Naive thymus-derived CD4-positive, alpha-beta T cell (primary cell): ENCODE measurements around the gene HNRNPL. TPM values are rescaled to one million over a fixed set of nuclear protein-coding genes. Genes with fewer than 3 reads are reported as not detected.

ENCODE experiments used
- ATAC-seq: fragments of 150-1000 bp; cut with Tn5 transposase; 2 replicates; pipeline ENCODE4 v1.10.0; 2021; ENCODE audit warnings: mild to moderate bottlenecking, moderate library complexity
- CTCF ChIA-PET: fragments of 350-600 bp; sonication (Branson Sonifier 250); formaldehyde crosslinking; loops from one replicate; lab custom pipeline; 2021; ENCODE audit warnings: antibody characterized with exemption; lab: Charles Lee
- POLR2A ChIA-PET: fragments of 350-600 bp; sonication (Branson Sonifier 250); formaldehyde crosslinking; loops from one replicate; lab custom pipeline; 2021; ENCODE audit warnings: antibody characterized with exemption, inconsistent platforms; lab: Charles Lee
- DNase-seq, 9 donors: peaks; one replicate each; pipeline versions ENCODE4 v3.0.0 to v3.0.0-alpha.2; 2020 to 2022; ENCODE audit warnings: mixed read lengths in 1 of 9
- H3K27ac ChIP-seq: one replicate; pipeline ENCODE4 v1.7.0; 2013; ENCODE audit warnings: mild to moderate bottlenecking, low read depth, low read length, moderate library complexity
- H3K27me3 ChIP-seq, 2 donors: one replicate each; pipeline ENCODE4 v1.7.0; 2013; ENCODE audit warnings: low read length in 2 of 2, mild to moderate bottlenecking in 2 of 2, moderate library complexity in 2 of 2; ENCODE audit not compliant: control insufficient read depth in 2 of 2, insufficient read depth in 2 of 2
- H3K36me3 ChIP-seq, 3 experiments: 1 replicate in 2 of 3; 2 replicates in 1 of 3; pipeline ENCODE4 v1.7.0; 2013; ENCODE audit warnings: low read length in 3 of 3, mild to moderate bottlenecking in 3 of 3, moderate library complexity in 1 of 3; ENCODE audit not compliant: insufficient read depth in 3 of 3, control insufficient read depth in 2 of 3
- H3K4me1 ChIP-seq, 2 donors: one replicate each; pipeline ENCODE4 v1.7.0; 2013; ENCODE audit warnings: low read length in 2 of 2, mild to moderate bottlenecking in 2 of 2, moderate library complexity in 1 of 2; ENCODE audit not compliant: control insufficient read depth in 2 of 2, insufficient read depth in 2 of 2
- H3K4me3 ChIP-seq: 2 replicates; pipeline ENCODE4 v1.7.0; 2013; ENCODE audit warnings: mild to moderate bottlenecking, low read length
- H3K9me3 ChIP-seq, 3 experiments: 1 replicate in 2 of 3; 2 replicates in 1 of 3; pipeline ENCODE4 v1.7.0; 2013; ENCODE audit warnings: low read length in 3 of 3; ENCODE audit not compliant: control insufficient read depth in 2 of 3
- H3K27ac Mint-ChIP-seq, 9 donors: one replicate each; pipeline ENCODE4 v1.8.0; 2020 to 2022; ENCODE audit warnings: mixed read lengths in 9 of 9, mild to moderate bottlenecking in 8 of 9, moderate library complexity in 5 of 9, inconsistent platforms in 2 of 9
- H3K27me3 Mint-ChIP-seq, 5 donors: one replicate each; pipeline ENCODE4 v1.8.0; 2021 to 2022; ENCODE audit warnings: mixed read lengths in 5 of 5, mild to moderate bottlenecking in 1 of 5
- H3K36me3 Mint-ChIP-seq, 5 donors: one replicate each; pipeline ENCODE4 v1.8.0; 2020 to 2022; ENCODE audit warnings: mixed read lengths in 5 of 5, mild to moderate bottlenecking in 3 of 5, inconsistent platforms in 1 of 5
- H3K4me1 Mint-ChIP-seq, 7 donors: one replicate each; pipeline ENCODE4 v1.8.0; 2020 to 2022; ENCODE audit warnings: mixed read lengths in 7 of 7, mild to moderate bottlenecking in 3 of 7, inconsistent platforms in 1 of 7
- H3K4me3 Mint-ChIP-seq, 10 donors: one replicate each; pipeline ENCODE4 v1.8.0; 2020 to 2022; ENCODE audit warnings: mild to moderate bottlenecking in 10 of 10, mixed read lengths in 10 of 10, moderate library complexity in 6 of 10, inconsistent platforms in 2 of 10
- H3K9me3 Mint-ChIP-seq, 11 donors: one replicate each; pipeline ENCODE4 v1.8.0; 2020 to 2022; ENCODE audit warnings: mixed read lengths in 11 of 11, mild to moderate bottlenecking in 4 of 11, inconsistent platforms in 1 of 11, moderate library complexity in 1 of 11
- intact Hi-C, 2 donors: fragments of 100-400 bp; cut with micrococcal nuclease; formaldehyde crosslinking; loops; one replicate each; pipeline ENCODE4 v1.15.1; 2023
- polyA plus RNA-seq, 2 donors: library from polyadenylated mRNA; unstranded; fragments of 300-500 nt; fragmentation: Illumina TruSeq; gene quantifications; one replicate each; pipeline ENCODE4 v1.2.3, GENCODE V29; 2021
- total RNA-seq, 6 experiments: library from RNA in 5 of 6; stranded (reverse) in 5 of 6; gene quantifications; 1 replicate in 5 of 6; 2 replicates in 1 of 6; pipeline ENCODE4 v1.2.3 and lab custom pipeline; 2021 to 2026

Gene HNRNPL
- total and polyA plus RNA-seq, 7 experiments from 2014 or later = 70.6 to 539 (median 349) TPM

GRCh38 chr19:38851622-38852230, 1.9 kb upstream of the HNRNPL start:
- H3K4me1 ChIP-seq = peaks cover 26 to 27% of the 10 kb centered on the region in 2 donors
- no peaks in the 10 kb centered on the region for H3K27me3 ChIP-seq
- DNase-seq = peak; percentile 82 to 94 (median 87)
- H3K9me3 ChIP-seq = no peaks in the 10 kb centered on the region
- H3K4me1 Mint-ChIP-seq = peaks cover 19 to 57% (median 42%) of the 10 kb centered on the region in 7 donors
- H3K4me3 ChIP-seq = peak overlapping the region; percentile 88
- intact Hi-C loops = loop anchor here (1.0 to 5.0 kb wide), 11 partner anchors 18 to 1436 kb away; partner anchors contain the start of genes EIF3K (in 2 of the 2), ACTN4 (in 1 of the 2), AKT2 (in 1 of the 2) and FAM98C (in 1 of the 2)
- POLR2A ChIA-PET = interaction anchor here (0.6 to 11.2 kb wide), 16 partner anchors 8 to 234 kb away, joined by 3 to 317 read pairs (median 4); partner anchors contain the start of genes ACTN4, ECH1, MAP4K1 and MRPS12
- peak overlapping the region; percentile 88 to 99 (median 96) for H3K4me3 Mint-ChIP-seq
- ATAC-seq = peak; percentile 30
- H3K36me3 ChIP-seq = peaks cover 7 to 18% (median 7%) of the 10 kb centered on the region in 3 experiments
- peaks cover 0 to 19% (median 15%) of the 10 kb centered on the region in 5 donors for H3K36me3 Mint-ChIP-seq
- peak overlapping the region; percentile 95 for H3K27ac ChIP-seq
- peaks cover 0 to 9% (median 0%) of the 10 kb centered on the region in 11 donors for H3K9me3 Mint-ChIP-seq
- H3K27me3 Mint-ChIP-seq = peaks cover 0 to 5% (median 0%) of the 10 kb centered on the region in 5 donors
- H3K27ac Mint-ChIP-seq = peak overlapping the region; percentile 94 to 100 (median 99)
- CTCF ChIA-PET = interaction anchor here (0.9 to 3.3 kb wide), 4 partner anchors 9 to 36 kb away, joined by 3 to 20 read pairs (median 8); partner anchors contain the start of gene RINL

- CTCF ChIA-PET = interaction anchor here (0.9 to 3.3 kb wide), 5 partner anchors 9 to 78 kb away, joined by 3 to 20 read pairs (median 4); partner anchors contain the start of gene RINL
- peak in 4 of 9 donors; percentile 35 to 68 (median 42) for DNase-seq
- H3K27ac ChIP-seq = peak overlapping the region; percentile 95
- Mint-ChIP-seq H3K36me3 (peaks cover 2 to 19% (median 18%) of the 10 kb centered on the region in 5 donors), H3K27ac (peak overlapping the region; percentile 94 to 100 (median 99)), H3K27me3 (peaks cover 0 to 5% (median 0%) of the 10 kb centered on the region in 5 donors), H3K4me1 (peaks cover 18 to 55% (median 40%) of the 10 kb centered on the region in 7 donors), H3K9me3 (peaks cover 0 to 9% (median 0%) of the 10 kb centered on the region in 11 donors), H3K4me3 (peak overlapping the region; percentile 88 to 99 (median 96))
- H3K27me3 ChIP-seq = no peaks in the 10 kb centered on the region
- no peak for ATAC-seq
- peaks cover 24 to 31% of the 10 kb centered on the region in 2 donors for H3K4me1 ChIP-seq
- POLR2A ChIA-PET = interaction anchor here (0.6 to 11.2 kb wide), 17 partner anchors 9 to 233 kb away, joined by 3 to 317 read pairs (median 4); partner anchors contain the start of genes ECH1, MAP4K1, MRPS12 and NFKBIB
- intact Hi-C loops = loop anchor here (1.0 to 5.0 kb wide), 19 partner anchors 9 to 1436 kb away; partner anchors contain the start of genes ACTN4 (in 2 of the 2), ECH1 (in 2 of the 2), EIF3K (in 2 of the 2) and MRPS12 (in 2 of the 2)
- H3K36me3 ChIP-seq = peaks cover 9 to 25% (median 12%) of the 10 kb centered on the region in 3 experiments
- H3K9me3 ChIP-seq = no peaks in the 10 kb centered on the region
- H3K4me3 ChIP-seq = peak overlapping the region; percentile 81
Measured at GRCh38 chr19:38850976-38851621, 1.3 kb upstream of the HNRNPL start.

- POLR2A ChIA-PET = interaction anchor here (0.7 to 11.2 kb wide), 15 partner anchors 8 to 233 kb away, joined by 3 to 317 read pairs (median 4); partner anchors contain the start of genes ECH1, MAP4K1, MRPS12 and NFKBIB
- H3K36me3 ChIP-seq = peaks cover 14 to 31% (median 18%) of the 10 kb centered on the region in 3 experiments
- H3K27me3 Mint-ChIP-seq = peaks cover 0 to 5% (median 0%) of the 10 kb centered on the region in 5 donors
- H3K4me3 ChIP-seq = peak overlapping the region; percentile 81
- H3K4me1 ChIP-seq = peaks cover 24 to 37% of the 10 kb centered on the region in 2 donors
- no peaks in the 10 kb centered on the region for H3K9me3 ChIP-seq
- peak overlapping the region; percentile 94 to 100 (median 99) for H3K27ac Mint-ChIP-seq
- intact Hi-C loops = loop anchor here (1.0 to 5.0 kb wide), 19 partner anchors 8 to 1437 kb away; partner anchors contain the start of genes ACTN4 (in 2 of the 2), ECH1 (in 2 of the 2), EIF3K (in 2 of the 2) and MRPS12 (in 2 of the 2)
- DNase-seq (peak in 5 of 9 donors; percentile 91 to 100 (median 95)), ATAC-seq (peak; percentile 82)
- H3K4me3 Mint-ChIP-seq = peak overlapping the region; percentile 88 to 99 (median 96)
- no peaks in the 10 kb centered on the region for H3K27me3 ChIP-seq
- peaks cover 0 to 9% (median 0%) of the 10 kb centered on the region in 11 donors for H3K9me3 Mint-ChIP-seq
- CTCF ChIA-PET = interaction anchor here (0.9 to 1.5 kb wide), 3 partner anchors 8 to 79 kb away, joined by 3 to 11 read pairs (median 3); partner anchors contain the start of gene RINL
- H3K36me3 Mint-ChIP-seq = peaks cover 6 to 25% (median 24%) of the 10 kb centered on the region in 5 donors
- peaks cover 24 to 61% (median 46%) of the 10 kb centered on the region in 7 donors for H3K4me1 Mint-ChIP-seq
- peak overlapping the region; percentile 95 for H3K27ac ChIP-seq
Measured at GRCh38 chr19:38850436-38850975, 720 bp upstream of the HNRNPL start.

GRCh38 chr19:38849147-38849859, 483 bp downstream of the HNRNPL start:
- ChIA-PET POLR2A (interaction anchor here (0.5 to 11.2 kb wide), 19 partner anchors 8 to 308 kb away, joined by 3 to 317 read pairs (median 5); partner anchors contain the start of genes ACTN4, ECH1, EIF3K and LGALS4), CTCF (interaction anchor here (0.9 to 1.5 kb wide), 3 partner anchors 12 to 20 kb away, joined by 3 to 4 read pairs (median 3); no protein-coding TSS in a partner anchor)
- Mint-ChIP-seq H3K9me3 (peaks cover 0 to 12% (median 0%) of the 10 kb centered on the region in 11 donors), H3K4me3 (peak overlapping the region; percentile 88 to 99 (median 96)), H3K27ac (peak overlapping the region; percentile 94 to 100 (median 99)), H3K27me3 (peaks cover 0 to 5% (median 0%) of the 10 kb centered on the region in 5 donors), H3K4me1 (peaks cover 36 to 72% (median 52%) of the 10 kb centered on the region in 7 donors), H3K36me3 (peaks cover 11 to 32% (median 30%) of the 10 kb centered on the region in 5 donors)
- Histone ChIP-seq H3K36me3 (peaks cover 23 to 43% (median 30%) of the 10 kb centered on the region in 3 experiments), H3K4me3 (peak overlapping the region; percentile 57), H3K9me3 (no peaks in the 10 kb centered on the region), H3K4me1 (peaks cover 28 to 45% of the 10 kb centered on the region in 2 donors), H3K27ac (peak overlapping the region; percentile 96), H3K27me3 (no peaks in the 10 kb centered on the region)
- DNase-seq (peak; percentile 90 to 100 (median 95)), ATAC-seq (peak; percentile 36)
- intact Hi-C loops = no loop called here
